Fibroblast of pulmonary artery (primary cell): ENCODE results near the gene NME9.

ENCODE experiments used
- DNase-seq: peaks from one replicate; pipeline ENCODE4 v3.0.0-alpha.2; 2010; ENCODE audit warnings: low read depth
- H3K4me3 ChIP-seq: replicated peaks from 2 replicates; pipeline ENCODE4 v1.5.1; 2011; ENCODE audit warnings: low read depth, mild to moderate bottlenecking, control low read depth, low read length, moderate library complexity
- TF ChIP-seq, protein P1 (sequence below): IDR thresholded peaks from 2 replicates; pipeline ENCODE4 v1.5.1; 2011; ENCODE audit warnings: mild to moderate bottlenecking, control low read depth, low read length, inconsistent platforms; ENCODE audit errors: missing control alignments

Gene NME9

DNA sequence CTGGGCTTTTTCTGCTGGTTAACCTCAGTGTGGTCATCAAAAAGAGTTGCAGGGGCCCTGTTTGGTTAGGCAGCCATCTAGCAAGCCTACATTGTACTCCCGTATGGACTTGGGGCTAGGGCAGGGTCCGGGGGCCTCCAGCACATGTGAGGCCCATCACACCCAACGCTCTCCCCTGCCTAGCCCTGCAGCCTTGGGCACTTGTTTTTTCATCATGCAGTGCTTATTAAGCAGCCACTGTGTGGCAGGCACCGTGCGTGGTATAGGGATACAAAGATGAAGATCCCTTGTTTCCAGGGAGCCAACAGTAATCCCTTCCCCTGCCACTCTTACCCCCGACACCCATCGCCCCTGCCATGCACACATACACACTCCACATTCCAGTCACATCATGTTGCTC is 32.9 kb upstream of the NME9 start:
- TF ChIP-seq, protein P1, sequence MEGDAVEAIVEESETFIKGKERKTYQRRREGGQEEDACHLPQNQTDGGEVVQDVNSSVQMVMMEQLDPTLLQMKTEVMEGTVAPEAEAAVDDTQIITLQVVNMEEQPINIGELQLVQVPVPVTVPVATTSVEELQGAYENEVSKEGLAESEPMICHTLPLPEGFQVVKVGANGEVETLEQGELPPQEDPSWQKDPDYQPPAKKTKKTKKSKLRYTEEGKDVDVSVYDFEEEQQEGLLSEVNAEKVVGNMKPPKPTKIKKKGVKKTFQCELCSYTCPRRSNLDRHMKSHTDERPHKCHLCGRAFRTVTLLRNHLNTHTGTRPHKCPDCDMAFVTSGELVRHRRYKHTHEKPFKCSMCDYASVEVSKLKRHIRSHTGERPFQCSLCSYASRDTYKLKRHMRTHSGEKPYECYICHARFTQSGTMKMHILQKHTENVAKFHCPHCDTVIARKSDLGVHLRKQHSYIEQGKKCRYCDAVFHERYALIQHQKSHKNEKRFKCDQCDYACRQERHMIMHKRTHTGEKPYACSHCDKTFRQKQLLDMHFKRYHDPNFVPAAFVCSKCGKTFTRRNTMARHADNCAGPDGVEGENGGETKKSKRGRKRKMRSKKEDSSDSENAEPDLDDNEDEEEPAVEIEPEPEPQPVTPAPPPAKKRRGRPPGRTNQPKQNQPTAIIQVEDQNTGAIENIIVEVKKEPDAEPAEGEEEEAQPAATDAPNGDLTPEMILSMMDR = no peak
- H3K4me3 ChIP-seq = no peak overlapping the region
- DNase-seq = no peak

GRCh38 chr3:138361561-138361971 is 31.9 kb upstream of the NME9 start:
- TF ChIP-seq, protein P1 = no peak
- DNase-seq = no peak

DNA sequence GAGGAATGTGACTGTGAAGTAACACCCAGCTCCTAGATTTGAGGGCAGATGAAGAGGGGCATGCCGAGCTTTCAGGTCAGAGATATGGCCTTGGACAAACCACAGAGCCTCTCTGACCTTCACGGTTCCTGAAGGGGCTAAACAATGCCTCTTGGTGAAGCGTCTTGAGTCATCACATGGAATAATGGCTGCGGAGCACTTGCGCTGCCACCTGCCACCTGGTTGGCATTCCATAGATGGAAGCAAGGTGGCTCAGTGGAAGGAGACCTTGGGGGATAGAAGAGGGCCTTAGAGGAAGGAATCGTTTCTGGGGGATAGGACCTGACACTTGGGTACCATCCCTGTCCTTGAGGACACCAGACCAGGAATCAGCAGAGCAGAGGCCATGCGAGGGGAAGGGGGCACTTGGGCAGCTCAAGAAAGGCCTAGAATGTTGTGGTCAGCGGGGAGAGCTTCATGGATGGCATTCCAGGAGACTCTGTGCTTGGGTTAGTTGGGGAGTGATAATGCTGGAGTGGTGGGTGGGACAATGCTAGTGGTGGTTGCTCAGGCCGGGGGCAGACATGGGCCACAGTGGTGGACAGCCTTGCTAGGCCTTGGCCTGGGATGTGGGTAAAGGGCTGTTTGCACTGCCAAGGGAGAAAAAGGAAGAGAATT is 31.3 kb upstream of the NME9 start:
- no peak for DNase-seq
- TF ChIP-seq, protein P1 = no peak
- no peak overlapping the region for H3K4me3 ChIP-seq

More at GRCh38 chr3:138361561-138361971, 31.9 kb upstream of the NME9 start:
- no peak overlapping the region for H3K4me3 ChIP-seq

GRCh38 chr3:138359919-138360868 is 30.5 kb upstream of the NME9 start:
- TF ChIP-seq, protein P1 = no peak
- DNase-seq = no peak
- no peak overlapping the region for H3K4me3 ChIP-seq

DNA sequence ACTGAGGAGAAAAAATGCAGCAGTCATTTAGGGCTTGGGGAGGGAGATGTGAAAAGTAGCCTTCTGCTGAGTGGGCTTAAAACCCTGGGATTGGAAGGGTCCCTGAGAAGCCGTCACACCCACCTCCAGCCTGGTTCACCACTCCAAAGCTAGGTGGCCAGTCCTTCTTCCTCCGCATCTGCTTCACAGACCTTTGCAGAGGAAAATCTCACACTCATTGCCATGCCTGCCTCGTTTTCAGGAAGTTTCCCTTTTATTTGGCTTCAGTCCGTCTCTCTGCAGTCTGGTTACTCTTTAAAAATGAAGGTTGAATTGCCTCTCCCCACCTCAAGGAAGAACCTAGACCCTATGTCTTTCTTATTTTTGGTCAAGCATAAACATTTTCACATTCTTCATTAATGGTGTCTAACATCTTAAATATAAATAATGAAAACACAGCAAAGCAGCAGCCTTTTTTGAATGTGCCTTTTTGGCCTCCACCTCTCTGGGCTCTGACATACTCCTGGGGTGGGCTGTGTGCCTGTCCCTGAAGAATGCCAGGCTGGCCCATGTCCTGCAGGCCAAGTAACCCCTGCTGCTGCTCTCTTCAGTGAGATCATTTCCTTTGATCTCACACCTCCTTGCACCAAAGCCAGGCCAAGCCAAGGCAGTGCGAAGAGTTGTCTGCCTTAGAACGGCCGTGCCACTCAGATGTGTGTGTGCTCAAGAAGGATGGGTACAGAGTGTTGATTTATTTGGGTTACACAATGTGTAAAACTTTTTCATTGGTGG is 29.7 kb upstream of the NME9 start:
- TF ChIP-seq, protein P1 = no peak
- no peak overlapping the region for H3K4me3 ChIP-seq

DNA sequence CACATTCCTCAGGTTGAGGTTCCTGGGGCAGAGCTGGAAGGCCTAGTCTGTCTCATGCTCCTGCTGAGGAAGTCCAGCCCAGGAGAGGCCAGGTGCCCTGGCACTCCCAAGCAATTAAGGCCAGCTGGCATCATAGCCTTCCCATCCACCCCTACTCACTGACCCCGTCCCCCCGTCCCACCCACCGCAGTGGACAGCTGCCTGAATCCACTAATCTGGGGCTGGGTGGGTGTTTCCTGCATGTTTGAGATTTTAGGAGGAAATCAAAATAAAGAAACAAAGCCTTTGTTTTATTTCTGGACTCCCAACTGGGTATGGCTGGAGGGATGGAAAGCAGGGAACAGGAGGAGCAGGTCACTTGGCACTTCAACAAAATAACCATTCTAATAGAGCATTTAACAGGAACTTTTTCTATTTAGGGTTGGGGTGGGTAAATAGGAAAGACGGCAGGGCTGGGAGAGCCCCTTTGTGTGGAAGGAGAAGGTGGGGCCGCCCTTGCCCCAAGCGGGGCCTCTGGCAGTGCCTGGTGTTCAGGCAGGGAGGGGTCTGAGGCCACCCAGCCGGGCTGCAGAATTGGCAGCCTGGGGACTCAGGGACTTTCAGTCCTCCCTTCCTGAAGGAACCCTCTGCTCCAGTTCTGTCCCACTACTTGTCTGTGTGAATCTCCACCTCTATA is 27.2 kb upstream of the NME9 start:
- no peak overlapping the region for H3K4me3 ChIP-seq
- TF ChIP-seq, protein P1 = no peak
- DNase-seq = no peak

More for the DNA sequence above, 29.7 kb upstream of the NME9 start:
- no peak for DNase-seq
